Measurements from ENCODE around the gene VEGFB.

The VEGFB gene

GRCh38 chr11:64227405-64227956 is 6.9 kb upstream of the VEGFB start:
- TF ChIP-seq CTCF (IDR thresholded peaks at IDR 0.05; ENCODE audit: low read depth, low read length, missing control alignments) = no peak
- peak overlapping the region; percentile 62 for H3K4me3 ChIP-seq (ENCODE audit: low read depth, low read length)
- no peak for DNase-seq (ENCODE audit: low read depth)

GRCh38 chr11:64229090-64229743 is 5.2 kb upstream of the VEGFB start:
- DNase-seq (ENCODE audit: low read depth) = no peak
- peak overlapping the region; percentile 82 for H3K4me3 ChIP-seq (ENCODE audit: low read depth, low read length)
- TF ChIP-seq CTCF (IDR thresholded peaks at IDR 0.05; ENCODE audit: low read depth, low read length, missing control alignments) = no peak

GRCh38 chr11:64229744-64230170 is 4.6 kb upstream of the VEGFB start:
- TF ChIP-seq CTCF (IDR thresholded peaks at IDR 0.05; ENCODE audit: low read depth, low read length, missing control alignments) = no peak

DNA sequence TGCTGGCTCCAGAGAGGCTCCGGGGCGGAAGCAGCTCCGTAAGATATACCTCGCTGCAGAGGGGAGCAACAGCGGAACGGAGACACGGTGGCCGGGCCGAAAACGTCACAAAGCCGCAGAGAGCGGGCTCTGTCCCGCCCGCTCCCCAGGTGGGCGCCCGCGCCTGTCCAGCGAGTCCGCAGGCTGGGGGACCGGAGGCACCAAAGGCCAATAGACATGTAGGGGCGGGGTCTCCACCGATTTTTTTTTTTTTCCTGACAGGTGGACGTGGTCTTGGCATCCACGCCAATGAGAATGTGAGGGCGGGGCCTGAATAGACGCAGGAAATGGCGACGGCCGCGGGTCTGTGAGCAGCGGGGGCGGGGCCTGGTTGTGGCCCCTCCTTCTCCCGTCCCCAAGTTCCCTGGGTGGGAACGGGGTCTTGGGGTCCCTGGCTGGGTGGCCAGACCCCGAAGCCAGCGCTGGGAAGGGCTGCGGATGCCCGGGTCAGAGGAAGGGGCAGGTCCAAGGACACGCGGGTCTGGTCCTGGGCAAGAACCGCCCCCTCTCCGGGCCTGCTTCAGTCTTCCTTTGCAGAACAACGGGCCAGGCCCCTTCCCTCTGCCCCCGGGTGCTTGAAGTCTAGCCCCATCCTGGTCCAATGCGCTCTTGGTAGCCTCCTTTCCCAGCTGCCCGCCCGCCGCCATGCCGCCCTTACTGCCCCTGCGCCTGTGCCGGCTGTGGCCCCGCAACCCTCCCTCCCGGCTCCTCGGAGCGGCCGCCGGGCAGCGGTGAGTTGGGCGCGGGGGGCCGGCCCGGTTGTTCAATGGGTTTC is 4.0 kb upstream of the VEGFB start, which contains the start of gene DNAJC4:
DNAJC4 (plus strand) TSS at position 378 of the 814 bp plus-strand sequence; CDS start at position 685, 307 bp downstream.
- peak; percentile 83 for DNase-seq (ENCODE audit: low read depth)
- H3K4me3 ChIP-seq (ENCODE audit: low read depth, low read length) = peak within 1 kb of the TSS; percentile 82
- no peak for TF ChIP-seq CTCF (IDR thresholded peaks at IDR 0.05; ENCODE audit: low read depth, low read length, missing control alignments)

More at GRCh38 chr11:64229744-64230170, 4.6 kb upstream of the VEGFB start:
- peak overlapping the region; percentile 82 for H3K4me3 ChIP-seq (ENCODE audit: low read depth, low read length)
- no peak for DNase-seq (ENCODE audit: low read depth)

DNA sequence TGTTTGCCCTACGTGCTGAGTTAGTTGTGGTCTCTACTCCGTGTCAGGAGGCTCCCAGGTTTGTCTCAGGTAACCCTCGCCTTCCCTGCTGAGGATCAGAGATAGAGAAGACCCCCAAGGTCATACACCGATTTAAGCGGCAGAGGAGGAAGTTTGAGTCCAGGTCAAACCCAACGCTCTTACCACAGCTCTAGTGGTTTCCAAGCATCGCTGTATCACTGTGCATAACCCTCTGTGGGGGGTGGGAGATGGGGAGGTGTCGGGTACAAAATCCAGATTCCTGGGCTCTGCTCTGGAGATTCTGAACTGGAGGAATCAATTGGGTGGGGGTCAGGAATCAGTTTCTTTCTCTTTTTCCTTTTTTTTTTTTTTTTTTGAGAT is 3.4 kb upstream of the VEGFB start:
- no peak for DNase-seq (ENCODE audit: low read depth)
- H3K4me3 ChIP-seq (ENCODE audit: low read depth, low read length) = peak overlapping the region; percentile 82
- TF ChIP-seq CTCF (IDR thresholded peaks at IDR 0.05; ENCODE audit: low read depth, low read length, missing control alignments) = no peak

DNA sequence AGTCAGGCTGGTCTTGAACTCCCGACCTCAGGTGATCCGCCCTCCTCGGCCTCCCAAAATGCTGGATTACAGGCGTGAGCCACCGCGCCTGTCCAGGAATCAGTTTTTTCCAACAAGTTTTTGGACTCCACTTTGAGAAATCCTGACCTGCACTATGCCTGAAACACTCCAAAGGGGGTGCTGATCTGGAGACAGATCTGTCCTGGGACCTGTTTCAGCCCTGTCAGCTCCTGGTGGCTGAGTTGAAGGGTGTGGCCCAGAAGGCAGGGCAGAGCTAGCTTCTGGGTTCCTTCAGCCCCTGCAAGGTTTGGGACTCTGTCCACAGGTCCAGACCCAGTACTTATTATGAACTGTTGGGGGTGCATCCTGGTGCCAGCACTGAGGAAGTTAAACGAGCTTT is 2.8 kb upstream of the VEGFB start:
- no peak for DNase-seq (ENCODE audit: low read depth)
- H3K4me3 ChIP-seq (ENCODE audit: low read depth, low read length) = no peak overlapping the region
- TF ChIP-seq CTCF (IDR thresholded peaks at IDR 0.05; ENCODE audit: low read depth, low read length, missing control alignments) = no peak
